Fibroblast of lung (primary cell): Measurements from ENCODE around the gene STYXL2. TPM values are rescaled to one million over a fixed set of nuclear protein-coding genes. Genes with fewer than 3 reads are reported as not detected.

Experiments
- DNase-seq, 2 donors: peaks; one replicate each; pipeline versions ENCODE4 v3.0.0 to v3.0.0-alpha.2; 2010; ENCODE audit warnings: low read depth in 2 of 2
- H2AFZ ChIP-seq: 2 replicates; pipeline ENCODE4 v1.5.1; 2012; ENCODE audit warnings: low read length, control low read depth, inconsistent platforms
- H3K27ac ChIP-seq: 2 replicates; pipeline ENCODE4 v1.5.1; 2011; ENCODE audit warnings: low read length, control low read depth; ENCODE audit not compliant: insufficient read depth
- H3K27me3 ChIP-seq: 2 replicates; pipeline ENCODE4 v1.5.1; 2011; ENCODE audit warnings: mild to moderate bottlenecking, low read length; ENCODE audit not compliant: control insufficient read depth, insufficient read depth
- H3K36me3 ChIP-seq: 2 replicates; pipeline ENCODE4 v1.5.1; 2011; ENCODE audit warnings: low read length; ENCODE audit not compliant: control insufficient read depth, insufficient read depth
- H3K4me1 ChIP-seq: 2 replicates; pipeline ENCODE4 v1.5.1; 2011; ENCODE audit warnings: low read length; ENCODE audit not compliant: control insufficient read depth, insufficient read depth; ENCODE audit errors: extremely low read depth
- H3K4me2 ChIP-seq: 2 replicates; pipeline ENCODE4 v1.5.1; 2011; ENCODE audit warnings: low read length, control low read depth; ENCODE audit not compliant: insufficient read depth; ENCODE audit errors: extremely low read depth
- H3K4me3 ChIP-seq, 4 experiments: fragments of 200-600 bp in 1 of 4; sonication (generic) in 1 of 4; replicated peaks in 1 of 4; 2 replicates each; pipeline ENCODE4 v1.5.1; 2011 to 2016; ENCODE audit warnings: low read length in 4 of 4, low read depth in 3 of 4, mild to moderate bottlenecking in 3 of 4, control low read depth in 2 of 4, inconsistent platforms in 1 of 4, mixed read lengths in 1 of 4; ENCODE audit not compliant: insufficient read depth in 1 of 4; ENCODE audit errors: control extremely low read depth in 1 of 4
- H3K79me2 ChIP-seq: 2 replicates; pipeline ENCODE4 v1.5.1; 2012; ENCODE audit warnings: mild to moderate bottlenecking, low read length, inconsistent platforms; ENCODE audit not compliant: control insufficient read depth, insufficient read depth
- H3K9ac ChIP-seq: 2 replicates; pipeline ENCODE4 v1.5.1; 2011; ENCODE audit warnings: mild to moderate bottlenecking, low read length, control low read depth; ENCODE audit not compliant: insufficient read depth
- H3K9me3 ChIP-seq: 2 replicates; pipeline ENCODE4 v1.5.1; 2012; ENCODE audit warnings: low read depth, low read length; ENCODE audit not compliant: control insufficient read depth, insufficient read depth
- H4K20me1 ChIP-seq: 2 replicates; pipeline ENCODE4 v1.5.1; 2011; ENCODE audit warnings: low read length; ENCODE audit not compliant: control insufficient read depth, insufficient read depth; ENCODE audit errors: extremely low read depth
- CTCF ChIP-seq, 2 donors: IDR thresholded peaks in 1 of 2; conservative IDR thresholded peaks in 1 of 2; 1 replicate in 1 of 2; 2 replicates in 1 of 2; pipeline ENCODE4 v1.5.1; 2011 to 2012; ENCODE audit warnings: low read length in 2 of 2, control low read depth in 1 of 2, inconsistent platforms in 1 of 2, low read depth in 1 of 2, mild to moderate bottlenecking in 1 of 2
- EZH2 ChIP-seq: IDR thresholded peaks from 2 replicates; pipeline ENCODE4 v1.5.1; 2012; ENCODE audit warnings: low read length, control low read depth, mild to moderate bottlenecking; ENCODE audit errors: missing control alignments
- polyA plus RNA-seq, 2 donors: library from polyadenylated mRNA; depleted of rRNA in 1 of 2; stranded (reverse) in 1 of 2; unstranded in 1 of 2; fragments of >200 nt; gene quantifications; 2 replicates each; pipeline ENCODE4 v1.2.1, GENCODE V29; 2011 to 2012; ENCODE audit warnings: missing spikeins in 1 of 2
- total RNA-seq: library from RNA; depleted of rRNA; stranded (reverse); fragments of >200 nt; gene quantifications from 2 replicates; pipeline ENCODE4 v1.2.1, GENCODE V29; 2014

Gene STYXL2
- total and polyA plus RNA-seq, 2 donors (not counting 1 experiment from before 2014, with no cell fraction given) = not detected

- Histone ChIP-seq H3K9me3 (no peaks in the 10 kb centered on the region), H3K4me1 (no peaks in the 10 kb centered on the region), H3K4me2 (no peak overlapping the region), H4K20me1 (no peaks in the 10 kb centered on the region), H3K27me3 (no peaks in the 10 kb centered on the region), H3K79me2 (no peaks in the 10 kb centered on the region), H3K27ac (no peak overlapping the region), H3K4me3 (no peak overlapping the region), H3K36me3 (no peaks in the 10 kb centered on the region), H2AFZ (no peak overlapping the region), H3K9ac (no peak overlapping the region)
- TF ChIP-seq EZH2 (no peak), CTCF (conservative IDR thresholded peaks at IDR 0.05 in 1 of 2, IDR thresholded peaks at IDR 0.05 in 1 of 2; ENCODE audit: low read depth in 1 of 2, low read length in 2 of 2) (no peak)
- no peak for DNase-seq
Observed at GRCh38 chr1:167065471-167065870, 28.4 kb upstream of the STYXL2 start.

GRCh38 chr1:167066333-167067122, 27.3 kb upstream of the STYXL2 start:
- Histone ChIP-seq H3K9ac (no peak overlapping the region), H3K4me1 (no peaks in the 10 kb centered on the region), H3K79me2 (no peaks in the 10 kb centered on the region), H3K36me3 (no peaks in the 10 kb centered on the region), H3K9me3 (no peaks in the 10 kb centered on the region), H3K4me3 (peak overlapping the region in 2 of 4 experiments; percentile 41 to 45), H2AFZ (no peak overlapping the region), H3K27me3 (no peaks in the 10 kb centered on the region), H3K4me2 (peak overlapping the region; percentile 81), H4K20me1 (no peaks in the 10 kb centered on the region), H3K27ac (no peak overlapping the region)
- TF ChIP-seq EZH2 (no peak), CTCF (conservative IDR thresholded peaks at IDR 0.05 in 1 of 2, IDR thresholded peaks at IDR 0.05 in 1 of 2; ENCODE audit: low read depth in 1 of 2, low read length in 2 of 2) (peak; percentile 87 to 90)
- peak in 1 of 2 donors; percentile 35 for DNase-seq

GRCh38 chr1:167067904-167068303, 26.0 kb upstream of the STYXL2 start:
- Histone ChIP-seq H3K36me3 (no peaks in the 10 kb centered on the region), H3K9ac (no peak overlapping the region), H3K9me3 (no peaks in the 10 kb centered on the region), H3K4me1 (no peaks in the 10 kb centered on the region), H3K4me3 (no peak overlapping the region), H2AFZ (no peak overlapping the region), H3K4me2 (no peak overlapping the region), H4K20me1 (no peaks in the 10 kb centered on the region), H3K27ac (no peak overlapping the region), H3K27me3 (no peaks in the 10 kb centered on the region), H3K79me2 (no peaks in the 10 kb centered on the region)
- no peak for DNase-seq
- no peak for TF ChIP-seq EZH2
